ENCODE data around the gene LIMA1. TPM values are rescaled to one million over a fixed set of nuclear protein-coding genes. Genes with fewer than 3 reads are reported as not detected.
"Not testable (repeated sequence)": the region's sequence is repeated elsewhere in the genome, so short reads cannot be mapped to it uniquely, and the experiment has no call there.

Gene LIMA1
- total RNA-seq, 4 donors from 2014 or later = 7.4 to 24.5 (median 8.8) TPM

- in situ Hi-C loops (cut with MboI; ENCODE audit: low sequenced_read_pairs in 4 of 4) = loop anchor here in 1 of 4 donors (10.0 kb wide), 1 partner anchor 65 kb away; the partner anchor contains the start of gene LIMA1
- H3K36me3 ChIP-seq = no peaks in the 10 kb centered on the region
Observed at GRCh38 chr12:50219544-50219943, 63.8 kb downstream of the LIMA1 start.

GRCh38 chr12:50219001-50219400 lies 64.3 kb downstream of the LIMA1 start:
- H3K27me3 ChIP-seq; H3K36me3 ChIP-seq; DNase-seq; H3K4me3 ChIP-seq; intact Hi-C loops (cut with DNase I; ENCODE audit: low total_unique reads); H3K9me3 ChIP-seq; ATAC-seq; H3K27ac ChIP-seq: not testable (repeated sequence)
- peaks cover 19 to 27% of the 10 kb centered on the region in 2 donors for H3K4me1 ChIP-seq
- in situ Hi-C loops (cut with MboI; ENCODE audit: low sequenced_read_pairs in 4 of 4) = loop anchor here in 1 of 4 donors (10.0 kb wide), 1 partner anchor 66 kb away; the partner anchor contains the start of gene LIMA1

More at GRCh38 chr12:50219544-50219943, 63.8 kb downstream of the LIMA1 start:
- peaks cover 19 to 29% of the 10 kb centered on the region in 2 donors for H3K4me1 ChIP-seq
- H3K9me3 ChIP-seq = no peaks in the 10 kb centered on the region
- no peak for ATAC-seq
- peak overlapping the region in 1 of 4 donors; percentile 76 for H3K27ac ChIP-seq
- intact Hi-C loops (cut with DNase I; ENCODE audit: low total_unique reads) = no loop called here
- H3K4me3 ChIP-seq = peak overlapping the region in 1 of 4 donors; percentile 54
- TF ChIP-seq, protein P1, sequence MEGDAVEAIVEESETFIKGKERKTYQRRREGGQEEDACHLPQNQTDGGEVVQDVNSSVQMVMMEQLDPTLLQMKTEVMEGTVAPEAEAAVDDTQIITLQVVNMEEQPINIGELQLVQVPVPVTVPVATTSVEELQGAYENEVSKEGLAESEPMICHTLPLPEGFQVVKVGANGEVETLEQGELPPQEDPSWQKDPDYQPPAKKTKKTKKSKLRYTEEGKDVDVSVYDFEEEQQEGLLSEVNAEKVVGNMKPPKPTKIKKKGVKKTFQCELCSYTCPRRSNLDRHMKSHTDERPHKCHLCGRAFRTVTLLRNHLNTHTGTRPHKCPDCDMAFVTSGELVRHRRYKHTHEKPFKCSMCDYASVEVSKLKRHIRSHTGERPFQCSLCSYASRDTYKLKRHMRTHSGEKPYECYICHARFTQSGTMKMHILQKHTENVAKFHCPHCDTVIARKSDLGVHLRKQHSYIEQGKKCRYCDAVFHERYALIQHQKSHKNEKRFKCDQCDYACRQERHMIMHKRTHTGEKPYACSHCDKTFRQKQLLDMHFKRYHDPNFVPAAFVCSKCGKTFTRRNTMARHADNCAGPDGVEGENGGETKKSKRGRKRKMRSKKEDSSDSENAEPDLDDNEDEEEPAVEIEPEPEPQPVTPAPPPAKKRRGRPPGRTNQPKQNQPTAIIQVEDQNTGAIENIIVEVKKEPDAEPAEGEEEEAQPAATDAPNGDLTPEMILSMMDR (IDR thresholded peaks at IDR 0.05 in 4 of 5, conservative IDR thresholded peaks at IDR 0.05 in 1 of 5) = no peak
- no peak for TF ChIP-seq POLR2A (IDR thresholded peaks at IDR 0.05)
- DNase-seq = no peak
- H3K27me3 ChIP-seq = no peaks in the 10 kb centered on the region

- intact Hi-C loops (cut with DNase I; ENCODE audit: low total_unique reads) (no loop called here), in situ Hi-C loops (cut with MboI; ENCODE audit: low sequenced_read_pairs in 4 of 4) (loop anchor here in 1 of 4 donors (10.0 kb wide), 1 partner anchor 66 kb away; the partner anchor contains the start of gene LIMA1)
- Histone ChIP-seq H3K27me3 (no peaks in the 10 kb centered on the region), H3K9me3 (no peaks in the 10 kb centered on the region), H3K27ac (no peak overlapping the region), H3K4me1 (peaks cover 19 to 26% of the 10 kb centered on the region in 2 donors), H3K36me3 (no peaks in the 10 kb centered on the region), H3K4me3 (no peak overlapping the region)
- ATAC-seq (no peak), DNase-seq (no peak)
- TF ChIP-seq POLR2A (IDR thresholded peaks at IDR 0.05) = no peak
- TF ChIP-seq, protein P1 (IDR thresholded peaks at IDR 0.05 in 4 of 5, conservative IDR thresholded peaks at IDR 0.05 in 1 of 5) = no peak
Observed at GRCh38 chr12:50218386-50218785, 64.9 kb downstream of the LIMA1 start.

- no peak for DNase-seq
- no peaks in the 10 kb centered on the region for H3K9me3 ChIP-seq
- H3K4me3 ChIP-seq = no peak overlapping the region
- intact Hi-C loops (cut with DNase I; ENCODE audit: low total_unique reads) = no loop called here
- no peaks in the 10 kb centered on the region for H3K36me3 ChIP-seq
- ATAC-seq = no peak
- TF ChIP-seq POLR2A (IDR thresholded peaks at IDR 0.05) = no peak
- TF ChIP-seq, protein P1 (IDR thresholded peaks at IDR 0.05 in 4 of 5, conservative IDR thresholded peaks at IDR 0.05 in 1 of 5) = peak in 1 of 5 experiments; percentile 2
- H3K27me3 ChIP-seq = no peaks in the 10 kb centered on the region
- H3K27ac ChIP-seq = no peak overlapping the region
- H3K4me1 ChIP-seq = peaks cover 18 to 28% of the 10 kb centered on the region in 2 donors
- in situ Hi-C loops (cut with MboI; ENCODE audit: low sequenced_read_pairs in 4 of 4) = loop anchor here in 1 of 4 donors (10.0 kb wide), 1 partner anchor 68 kb away; the partner anchor contains the start of gene LIMA1
Observed at GRCh38 chr12:50217202-50217601, 66.1 kb downstream of the LIMA1 start.

DNA sequence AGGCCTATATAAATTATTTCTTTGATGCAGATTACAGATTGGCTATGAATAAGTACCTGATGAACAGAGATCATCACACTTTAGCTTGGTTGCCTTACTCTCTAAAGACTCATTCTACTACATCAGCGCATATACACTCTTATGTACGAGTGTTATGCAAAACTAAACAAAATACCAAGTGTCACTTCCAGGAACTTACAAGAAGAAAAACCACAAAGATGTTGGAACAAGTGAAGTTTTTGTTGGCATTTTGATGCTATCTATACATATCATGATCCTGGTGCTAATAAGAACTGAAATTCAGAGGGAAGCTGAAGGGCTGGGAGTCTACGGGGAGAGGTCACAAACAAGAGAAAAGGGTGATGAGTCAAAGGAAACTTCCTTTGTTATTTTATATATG lies 68.3 kb downstream of the LIMA1 start:
- TF ChIP-seq, protein P1 (IDR thresholded peaks at IDR 0.05 in 4 of 5, conservative IDR thresholded peaks at IDR 0.05 in 1 of 5) = no peak
- TF ChIP-seq POLR2A (IDR thresholded peaks at IDR 0.05) = no peak
- ATAC-seq = no peak
- in situ Hi-C loops (cut with MboI; ENCODE audit: low sequenced_read_pairs in 4 of 4) (loop anchor here in 1 of 4 donors (10.0 kb wide), 1 partner anchor 70 kb away; the partner anchor contains the start of gene LIMA1), intact Hi-C loops (cut with DNase I; ENCODE audit: low total_unique reads) (no loop called here)
- no peaks in the 10 kb centered on the region for H3K9me3 ChIP-seq
- no peaks in the 10 kb centered on the region for H3K36me3 ChIP-seq
- H3K27me3 ChIP-seq = no peaks in the 10 kb centered on the region
- H3K27ac ChIP-seq = no peak overlapping the region
- no peak for DNase-seq
- H3K4me1 ChIP-seq = peaks cover 0 to 14% of the 10 kb centered on the region in 2 donors
- H3K4me3 ChIP-seq = no peak overlapping the region

All from gastrocnemius medialis (tissue), 4 donors.